A549 (cell line): ENCODE data around the gene ZNF316.

ENCODE experiments used
- BHLHE40 ChIP-seq: IDR thresholded peaks from 2 replicates; pipeline ENCODE4 v1.6.1; 2012; ENCODE audit warnings: low read depth, low read length, inconsistent platforms
- CBX2 ChIP-seq: fragments of 200-600 bp; sonication (generic); IDR thresholded peaks from 2 replicates; pipeline ENCODE4 v1.6.1; 2016; ENCODE audit warnings: low read depth, mild to moderate bottlenecking, borderline replicate concordance
- CTCF ChIP-seq: fragments of >200 bp; sonication (Bioruptor Twin); formaldehyde crosslinking; IDR thresholded peaks from 3 replicates; pipeline ENCODE4 v1.5.1; 2016
- JUN ChIP-seq, 2 experiments: fragments of >200 bp; sonication (Bioruptor Twin); formaldehyde crosslinking; IDR thresholded peaks; 2 replicates in 1 of 2; 3 replicates in 1 of 2; pipeline ENCODE4 v1.6.1; 2016 to 2017
- JUNB ChIP-seq: fragments of >200 bp; sonication (Bioruptor Twin); formaldehyde crosslinking; IDR thresholded peaks from 2 replicates; pipeline ENCODE4 v1.6.1; 2016
- NPAS2 ChIP-seq: fragments of 250-450 bp; sonication (Bioruptor Pico); IDR thresholded peaks from 2 replicates; pipeline ENCODE4 v1.8.0; 2022; ENCODE audit warnings: mild to moderate bottlenecking, moderate library complexity, borderline replicate concordance
- POLR2A ChIP-seq: IDR thresholded peaks from 2 replicates; pipeline ENCODE4 v1.6.1; 2012; ENCODE audit warnings: mild to moderate bottlenecking, low read length
- REST ChIP-seq: fragments of 200-600 bp; sonication (generic); IDR thresholded peaks from 2 replicates; pipeline ENCODE4 v1.6.1; 2016; ENCODE audit warnings: antibody characterized with exemption, mild to moderate bottlenecking, moderate library complexity
- ZFP36 ChIP-seq: fragments of 450-650 bp; IDR thresholded peaks from 2 replicates; pipeline ENCODE4 v1.6.1; 2014; ENCODE audit warnings: borderline replicate concordance; ENCODE audit not compliant: partially characterized antibody
- ZSCAN20 ChIP-seq: fragments of 250-450 bp; sonication (Bioruptor Pico); IDR thresholded peaks from 2 replicates; pipeline ENCODE4 v1.8.0; 2022; ENCODE audit warnings: mild to moderate bottlenecking, moderate library complexity

DNA sequence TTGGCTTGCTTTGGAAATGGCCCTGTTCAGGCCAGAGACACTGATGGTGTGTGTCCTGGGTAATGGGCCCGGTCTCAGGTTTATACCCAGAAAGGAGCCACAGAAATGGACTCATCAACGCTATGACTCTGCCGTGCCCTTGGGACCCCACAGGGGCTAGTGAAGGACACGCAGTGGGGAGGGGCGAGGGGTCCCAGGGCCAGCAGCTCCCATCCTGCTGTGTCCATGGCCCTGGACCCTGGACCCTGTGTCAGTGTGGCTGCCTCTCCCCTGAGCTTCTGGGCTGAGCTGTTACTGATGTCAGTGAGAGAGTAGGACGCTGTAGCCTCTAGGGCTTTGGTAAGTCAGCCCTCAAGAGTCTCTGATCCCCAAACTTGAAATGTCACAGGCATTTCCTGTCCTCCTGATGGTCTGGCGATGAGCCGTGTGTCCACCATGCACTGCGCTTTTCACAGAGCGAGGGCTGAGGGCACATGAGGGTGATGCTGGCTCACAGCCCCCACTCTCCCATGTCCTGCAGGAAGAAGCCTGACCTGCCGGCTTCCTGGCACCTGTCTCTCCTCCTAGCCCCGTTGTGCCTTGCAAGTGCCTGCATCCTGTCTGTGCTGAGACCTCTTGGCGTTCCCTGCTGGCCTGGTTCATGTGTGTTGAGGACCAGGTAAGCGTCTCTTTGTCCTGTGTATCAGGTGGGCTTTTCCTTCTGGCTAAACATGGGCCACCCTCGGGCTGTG is 4.4 kb downstream of the ZNF316 start:
- TF ChIP-seq CTCF (no peak), JUN (IDR thresholded peaks at IDR 0.05) (no peak), NPAS2 (no peak), JUNB (no peak), POLR2A (no peak), ZFP36 (no peak), CBX2 (no peak), BHLHE40 (no peak), REST (no peak), ZSCAN20 (CRISPR knock-in tag) (no peak)
